ENCODE measurements around the gene LRRC3. TPM values are rescaled to one million over a fixed set of nuclear protein-coding genes. Genes with fewer than 3 reads are reported as not detected.

LRRC3 gene
- total and polyA plus RNA-seq, 2 donors (not counting 3 experiments of a cell fraction or from before 2014, with no cell fraction given): 4.8 to 4.9 TPM

- Histone ChIP-seq H3K9me1 (replicated peaks; ENCODE audit: control insufficient read depth, extremely low read depth, insufficient read depth, low read length) (no peaks in the 10 kb centered on the region), H3K4me2 (ENCODE audit: insufficient read depth, low read length) (no peak overlapping the region), H3K4me3 (replicated peaks in 1 of 3; ENCODE audit: insufficient read depth in 1 of 3, low read depth in 1 of 3, low read length in 3 of 3) (no peak overlapping the region), H3K4me1 (ENCODE audit: control insufficient read depth, extremely low read depth, insufficient read depth, low read length) (no peaks in the 10 kb centered on the region), H3K27ac (ENCODE audit: insufficient read depth, low read depth, low read length) (no peak overlapping the region), H2AFZ (ENCODE audit: low read depth, low read length) (no peak overlapping the region), H3K79me2 (ENCODE audit: control insufficient read depth, insufficient read depth, low read length) (no peaks in the 10 kb centered on the region), H3K27me3 (ENCODE audit: control insufficient read depth in 2 of 2, insufficient read depth in 2 of 2, low read length in 2 of 2) (no peaks in the 10 kb centered on the region), H3K9ac (replicated peaks; ENCODE audit: extremely low read depth, insufficient read depth, low read length) (no peak overlapping the region), H3K9me3 (replicated peaks; ENCODE audit: control insufficient read depth, insufficient read depth, low read length) (no peaks in the 10 kb centered on the region), H4K20me1 (replicated peaks; ENCODE audit: control insufficient read depth, extremely low read depth, insufficient read depth, low read length) (no peaks in the 10 kb centered on the region), H3K36me3 (ENCODE audit: control insufficient read depth in 2 of 2, extremely low read depth in 1 of 2, insufficient read depth in 2 of 2, low read length in 2 of 2) (no peaks in the 10 kb centered on the region)
- dilution Hi-C loops (cut with MboI; ENCODE audit: extremely low pct_ligation_motif_present, low sequenced_read_pairs): no loop called here
- no peak for FAIRE-seq
- BruUV-seq (replicated peaks): no TSS peak
- ChIA-PET CTCF (no interaction called here), POLR2A (no interaction called here)
- TF ChIP-seq POLR2A (IDR thresholded peaks at IDR 0.05; ENCODE audit: low read depth, low read length) (no peak), JUN (IDR thresholded peaks at IDR 0.05; ENCODE audit: borderline replicate concordance, insufficient read depth, insufficient read length, low read depth) (no peak), POLR2AphosphoS5 (IDR thresholded peaks at IDR 0.05; ENCODE audit: insufficient read depth, low read depth, low read length) (no peak), MYC (IDR thresholded peaks at IDR 0.05; ENCODE audit: low read depth, low read length) (no peak), GATA2 (IDR thresholded peaks at IDR 0.05; ENCODE audit: insufficient read depth, insufficient read length, low read depth, low read length) (no peak), FOS (IDR thresholded peaks at IDR 0.05; ENCODE audit: borderline replicate concordance, insufficient read depth, low read length) (no peak), EZH2 (IDR thresholded peaks at IDR 0.05; ENCODE audit: borderline replicate concordance, low read depth, low read length, severe bottlenecking) (no peak)
- TF ChIP-seq, protein P1, sequence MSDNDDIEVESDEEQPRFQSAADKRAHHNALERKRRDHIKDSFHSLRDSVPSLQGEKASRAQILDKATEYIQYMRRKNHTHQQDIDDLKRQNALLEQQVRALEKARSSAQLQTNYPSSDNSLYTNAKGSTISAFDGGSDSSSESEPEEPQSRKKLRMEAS (IDR thresholded peaks at IDR 0.05; ENCODE audit: insufficient read depth, insufficient read length): no peak
- TF ChIP-seq, protein P2, sequence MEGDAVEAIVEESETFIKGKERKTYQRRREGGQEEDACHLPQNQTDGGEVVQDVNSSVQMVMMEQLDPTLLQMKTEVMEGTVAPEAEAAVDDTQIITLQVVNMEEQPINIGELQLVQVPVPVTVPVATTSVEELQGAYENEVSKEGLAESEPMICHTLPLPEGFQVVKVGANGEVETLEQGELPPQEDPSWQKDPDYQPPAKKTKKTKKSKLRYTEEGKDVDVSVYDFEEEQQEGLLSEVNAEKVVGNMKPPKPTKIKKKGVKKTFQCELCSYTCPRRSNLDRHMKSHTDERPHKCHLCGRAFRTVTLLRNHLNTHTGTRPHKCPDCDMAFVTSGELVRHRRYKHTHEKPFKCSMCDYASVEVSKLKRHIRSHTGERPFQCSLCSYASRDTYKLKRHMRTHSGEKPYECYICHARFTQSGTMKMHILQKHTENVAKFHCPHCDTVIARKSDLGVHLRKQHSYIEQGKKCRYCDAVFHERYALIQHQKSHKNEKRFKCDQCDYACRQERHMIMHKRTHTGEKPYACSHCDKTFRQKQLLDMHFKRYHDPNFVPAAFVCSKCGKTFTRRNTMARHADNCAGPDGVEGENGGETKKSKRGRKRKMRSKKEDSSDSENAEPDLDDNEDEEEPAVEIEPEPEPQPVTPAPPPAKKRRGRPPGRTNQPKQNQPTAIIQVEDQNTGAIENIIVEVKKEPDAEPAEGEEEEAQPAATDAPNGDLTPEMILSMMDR (IDR thresholded peaks at IDR 0.05; ENCODE audit: extremely low read depth in 1 of 2, insufficient read depth in 1 of 2, low read depth in 1 of 2, low read length in 2 of 2): no peak
- DNase-seq (ENCODE audit: low read depth, low spot score): no peak
- intact Hi-C loops (cut with micrococcal nuclease): no loop called here
These were observed 29.9 kb upstream of the LRRC3 start for GRCh38 chr21:44425307-44425894.

Measured in endothelial cell of umbilical vein (primary cell).